ENCODE data around the gene VWF. TPM values are rescaled to one million over a fixed set of nuclear protein-coding genes. Genes with fewer than 3 reads are reported as not detected.
A peak's percentile ranks its signal among the peaks of the same experiment; 100 is the strongest.

VWF gene
- total RNA-seq, 4 donors from 2014 or later = 21.1 to 92.5 (median 49.7) TPM

DNA sequence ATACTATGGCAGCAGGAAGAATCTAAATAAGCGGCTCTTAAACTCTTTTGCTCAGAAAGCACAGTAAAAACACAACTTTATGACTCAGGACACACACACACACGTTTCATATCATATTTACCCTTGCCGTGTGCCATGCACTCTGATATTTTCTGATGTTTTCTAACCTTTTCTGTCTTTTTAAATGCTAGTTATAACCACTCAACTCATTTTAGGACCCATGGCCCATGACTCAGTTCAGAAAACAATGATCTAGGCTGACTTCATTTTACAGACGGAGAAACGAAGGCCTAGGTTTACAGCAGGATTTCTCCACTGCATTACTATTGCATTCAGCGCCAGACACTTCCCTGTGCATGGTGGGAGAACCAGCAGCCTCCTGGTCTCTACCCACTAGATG, 9.1 kb downstream of the VWF start:
- no peaks in the 10 kb centered on the region for H3K36me3 ChIP-seq
- WGBS, 2 donors = 69 to 85% methylated on average over 4 to 6 of the region's 6 CpGs
- no peak for DNase-seq
- TF ChIP-seq, protein P1, sequence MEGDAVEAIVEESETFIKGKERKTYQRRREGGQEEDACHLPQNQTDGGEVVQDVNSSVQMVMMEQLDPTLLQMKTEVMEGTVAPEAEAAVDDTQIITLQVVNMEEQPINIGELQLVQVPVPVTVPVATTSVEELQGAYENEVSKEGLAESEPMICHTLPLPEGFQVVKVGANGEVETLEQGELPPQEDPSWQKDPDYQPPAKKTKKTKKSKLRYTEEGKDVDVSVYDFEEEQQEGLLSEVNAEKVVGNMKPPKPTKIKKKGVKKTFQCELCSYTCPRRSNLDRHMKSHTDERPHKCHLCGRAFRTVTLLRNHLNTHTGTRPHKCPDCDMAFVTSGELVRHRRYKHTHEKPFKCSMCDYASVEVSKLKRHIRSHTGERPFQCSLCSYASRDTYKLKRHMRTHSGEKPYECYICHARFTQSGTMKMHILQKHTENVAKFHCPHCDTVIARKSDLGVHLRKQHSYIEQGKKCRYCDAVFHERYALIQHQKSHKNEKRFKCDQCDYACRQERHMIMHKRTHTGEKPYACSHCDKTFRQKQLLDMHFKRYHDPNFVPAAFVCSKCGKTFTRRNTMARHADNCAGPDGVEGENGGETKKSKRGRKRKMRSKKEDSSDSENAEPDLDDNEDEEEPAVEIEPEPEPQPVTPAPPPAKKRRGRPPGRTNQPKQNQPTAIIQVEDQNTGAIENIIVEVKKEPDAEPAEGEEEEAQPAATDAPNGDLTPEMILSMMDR (IDR thresholded peaks at IDR 0.05) = no peak
- no peak for TF ChIP-seq POLR2A (IDR thresholded peaks at IDR 0.05)
- H3K27me3 ChIP-seq = no peaks in the 10 kb centered on the region
- peaks cover 0 to 14% (median 0%) of the 10 kb centered on the region in 3 donors for H3K4me1 ChIP-seq
- no peak overlapping the region for H3K4me3 ChIP-seq
- no peaks in the 10 kb centered on the region for H3K9me3 ChIP-seq
- H3K27ac ChIP-seq = peak overlapping the region in 2 of 4 donors; percentile 70 to 76
- intact Hi-C loops (cut with DNase I) = no loop called here

DNA sequence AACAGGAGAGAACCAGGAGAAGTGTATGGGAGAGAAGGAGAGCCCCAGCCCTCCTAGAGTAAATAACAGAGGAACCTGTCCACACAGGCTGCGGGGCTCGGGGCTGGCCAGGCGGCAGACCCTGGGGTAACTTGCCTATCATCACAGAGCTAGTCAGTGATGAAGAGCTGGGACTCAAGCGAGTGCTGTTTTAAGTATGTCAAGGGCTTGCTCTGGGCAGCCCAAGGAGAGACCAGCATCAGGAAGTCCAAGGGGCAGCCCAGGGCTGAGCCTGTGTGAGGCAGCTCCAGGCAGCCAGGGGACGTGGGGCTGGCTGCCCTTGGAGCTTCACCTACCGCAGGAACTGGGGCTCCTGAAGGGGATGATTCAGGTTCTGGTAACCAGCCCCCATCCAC, 10.0 kb downstream of the VWF start:
- TF ChIP-seq POLR2A (IDR thresholded peaks at IDR 0.05) = no peak
- TF ChIP-seq, protein P1 (IDR thresholded peaks at IDR 0.05) = no peak
- 75 to 96% methylated on average over 3 to 6 of the region's 6 CpGs for WGBS, 2 donors
- no peaks in the 10 kb centered on the region for H3K27me3 ChIP-seq
- no peaks in the 10 kb centered on the region for H3K36me3 ChIP-seq
- H3K4me1 ChIP-seq = peaks cover 0 to 14% (median 0%) of the 10 kb centered on the region in 3 donors
- no peaks in the 10 kb centered on the region for H3K9me3 ChIP-seq
- intact Hi-C loops (cut with DNase I) = no loop called here
- no peak for DNase-seq
- H3K27ac ChIP-seq = peak overlapping the region in 3 of 4 donors; percentile 6 to 76 (median 17)
- no peak overlapping the region for H3K4me3 ChIP-seq

GRCh38 chr12:6113691-6114475, 10.6 kb downstream of the VWF start:
- TF ChIP-seq, protein P1 (IDR thresholded peaks at IDR 0.05) = no peak
- no peak for TF ChIP-seq POLR2A (IDR thresholded peaks at IDR 0.05)
- Histone ChIP-seq H3K4me3 (no peak overlapping the region), H3K27ac (peak overlapping the region in 3 of 4 donors; percentile 6 to 34 (median 17)), H3K27me3 (no peaks in the 10 kb centered on the region), H3K4me1 (peaks cover 0 to 14% (median 0%) of the 10 kb centered on the region in 3 donors), H3K36me3 (no peaks in the 10 kb centered on the region), H3K9me3 (no peaks in the 10 kb centered on the region)
- DNase-seq = no peak
- intact Hi-C loops (cut with DNase I) = no loop called here
- 79 to 81% methylated on average over 7 to 9 of the region's 11 CpGs for WGBS, 2 donors

DNA sequence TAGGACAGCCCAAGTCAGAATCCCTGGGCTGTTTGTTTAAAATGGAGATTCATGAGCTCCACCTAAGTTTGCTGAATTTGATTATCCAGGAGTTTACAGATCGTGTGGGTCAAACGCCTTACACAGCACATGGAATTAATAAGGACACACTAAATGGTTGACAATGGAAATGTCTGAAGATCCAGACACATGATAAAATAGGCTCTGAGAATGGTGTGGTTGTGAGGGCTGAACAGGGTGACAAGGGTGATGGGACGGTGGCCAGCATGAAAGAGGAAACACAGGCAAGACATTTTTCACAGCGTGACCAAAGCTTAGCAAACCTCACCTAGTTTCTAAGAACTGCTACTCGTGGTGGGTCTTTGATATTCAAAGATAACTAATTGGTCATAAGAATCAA, 12.5 kb downstream of the VWF start:
- intact Hi-C loops (cut with DNase I) = no loop called here
- WGBS, 2 donors = 63 to 83% methylated on average over 5 of the region's 5 CpGs
- H3K27ac ChIP-seq = no peak overlapping the region

DNA sequence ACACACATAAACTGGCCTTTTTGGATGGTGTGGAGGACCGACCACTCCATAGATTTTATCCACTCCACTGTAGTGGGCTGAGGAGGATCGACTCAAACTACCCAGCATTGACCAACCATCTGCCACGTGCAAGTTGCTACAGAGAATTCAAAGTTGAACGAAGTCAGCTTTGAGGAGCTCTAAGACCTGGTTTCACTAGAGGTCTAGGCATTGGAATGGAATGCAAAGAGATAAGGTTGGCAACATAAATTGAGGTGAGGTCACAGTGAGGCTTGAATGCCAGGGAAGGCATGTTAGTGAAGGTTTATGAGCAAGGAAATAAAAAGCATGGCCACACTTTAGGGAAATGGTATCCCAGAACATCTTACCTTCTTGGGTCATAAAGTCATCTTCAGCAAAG, 14.5 kb downstream of the VWF start:
- H3K27me3 ChIP-seq = no peaks in the 10 kb centered on the region
- no peak for DNase-seq
- peaks cover 0 to 7% (median 0%) of the 10 kb centered on the region in 3 donors for H3K4me1 ChIP-seq
- no peaks in the 10 kb centered on the region for H3K36me3 ChIP-seq
- no peak for TF ChIP-seq POLR2A (IDR thresholded peaks at IDR 0.05)
- TF ChIP-seq, protein P1 (IDR thresholded peaks at IDR 0.05) = no peak
- intact Hi-C loops (cut with DNase I) = no loop called here
- no peak overlapping the region for H3K27ac ChIP-seq
- WGBS, 2 donors = 85 to 92% methylated on average over 2 to 4 of the region's 4 CpGs
- H3K4me3 ChIP-seq = no peak overlapping the region
- H3K9me3 ChIP-seq = no peaks in the 10 kb centered on the region

More for the DNA sequence above, 12.5 kb downstream of the VWF start:
- no peaks in the 10 kb centered on the region for H3K27me3 ChIP-seq
- H3K4me1 ChIP-seq = peaks cover 0 to 21% (median 0%) of the 10 kb centered on the region in 3 donors
- no peaks in the 10 kb centered on the region for H3K9me3 ChIP-seq
- no peak for DNase-seq
- no peak overlapping the region for H3K4me3 ChIP-seq
- no peak for TF ChIP-seq POLR2A (IDR thresholded peaks at IDR 0.05)
- TF ChIP-seq, protein P1 (IDR thresholded peaks at IDR 0.05) = no peak
- H3K36me3 ChIP-seq = no peaks in the 10 kb centered on the region
